HepG2 (cell line): ENCODE measurements around the gene BDP1. TPM values are rescaled to one million over a fixed set of nuclear protein-coding genes. Genes with fewer than 3 reads are reported as not detected.

Source experiments
- BORCS8-MEF2B ChIP-seq: sonication (generic); formaldehyde crosslinking; IDR thresholded peaks from 2 replicates; pipeline ENCODE4 v1.8.0; 2022; ENCODE audit warnings: mild to moderate bottlenecking, missing genetic modification reagents
- CCDC6 ChIP-seq: sonication (generic); formaldehyde crosslinking; IDR thresholded peaks from 2 replicates; pipeline ENCODE4 v1.8.1; 2022; ENCODE audit warnings: mild to moderate bottlenecking, missing genetic modification reagents, moderate library complexity
- CEBPB ChIP-seq: IDR thresholded peaks from 2 replicates; pipeline ENCODE4 v1.6.1; 2011; ENCODE audit warnings: low read depth, low read length, improper control_type of control experiment, borderline replicate concordance
- CREB1 ChIP-seq, 2 experiments: fragments of 450-650 bp in 1 of 2; IDR thresholded peaks; 2 replicates each; pipeline ENCODE4 v1.6.1; 2016 to 2017; ENCODE audit warnings: control low read depth in 1 of 2, mild to moderate bottlenecking in 1 of 2, missing compliant biosample characterization in 1 of 2, missing genetic modification characterization in 1 of 2
- CREM ChIP-seq, 2 experiments: sonication (generic) in 1 of 2; formaldehyde crosslinking in 1 of 2; IDR thresholded peaks; 2 replicates each; pipeline versions ENCODE4 v1.4.0 to v1.6.1; 2016 to 2020; ENCODE audit warnings: antibody characterized with exemption in 1 of 2, mild to moderate bottlenecking in 1 of 2, missing genetic modification reagents in 1 of 2
- KAT8 ChIP-seq: IDR thresholded peaks from 2 replicates; pipeline ENCODE4 v1.6.1; 2016; ENCODE audit warnings: missing genetic modification reagents, missing compliant biosample characterization
- SMAD1 ChIP-seq: sonication (generic); formaldehyde crosslinking; IDR thresholded peaks from 2 replicates; pipeline ENCODE4 v1.4.0; 2020; ENCODE audit warnings: missing genetic modification reagents, low read depth, mild to moderate bottlenecking, borderline replicate concordance
- SMYD3 ChIP-seq: sonication (generic); formaldehyde crosslinking; IDR thresholded peaks from 2 replicates; pipeline ENCODE4 v1.8.1; 2023; ENCODE audit warnings: mild to moderate bottlenecking, missing genetic modification reagents
- SRY ChIP-seq: sonication (generic); formaldehyde crosslinking; IDR thresholded peaks from 2 replicates; pipeline ENCODE4 v1.8.0; 2022; ENCODE audit warnings: mild to moderate bottlenecking, missing genetic modification reagents
- STAT6 ChIP-seq: sonication (generic); formaldehyde crosslinking; IDR thresholded peaks from 2 replicates; pipeline ENCODE4 v1.4.0; 2020; ENCODE audit warnings: missing genetic modification reagents, mild to moderate bottlenecking, borderline replicate concordance
- ZBTB14 ChIP-seq: sonication (generic); formaldehyde crosslinking; IDR thresholded peaks from 2 replicates; pipeline ENCODE4 v1.4.0; 2020; ENCODE audit warnings: missing genetic modification reagents
- ZC3H4 ChIP-seq: sonication (generic); formaldehyde crosslinking; IDR thresholded peaks from 2 replicates; pipeline ENCODE4 v1.4.0; 2020; ENCODE audit warnings: missing genetic modification reagents, borderline replicate concordance
- ZFP91 ChIP-seq: sonication (generic); formaldehyde crosslinking; IDR thresholded peaks from 2 replicates; pipeline ENCODE4 v1.9.0; 2022; ENCODE audit warnings: missing genetic modification reagents, mild to moderate bottlenecking, borderline replicate concordance
- ZNF138 ChIP-seq: sonication (generic); formaldehyde crosslinking; IDR thresholded peaks from 2 replicates; pipeline ENCODE4 v1.5.0; 2020; ENCODE audit warnings: mild to moderate bottlenecking, low read depth, missing genetic modification reagents
- ZNF432 ChIP-seq: sonication (generic); formaldehyde crosslinking; IDR thresholded peaks from 2 replicates; pipeline ENCODE4 v1.5.0; 2020; ENCODE audit warnings: missing genetic modification reagents, mild to moderate bottlenecking, borderline replicate concordance
- ZNF598 ChIP-seq: sonication (generic); formaldehyde crosslinking; IDR thresholded peaks from 2 replicates; pipeline ENCODE4 v1.5.1; 2020; ENCODE audit warnings: mild to moderate bottlenecking, missing genetic modification reagents, borderline replicate concordance
- ZNF629 ChIP-seq: sonication (generic); formaldehyde crosslinking; conservative IDR thresholded peaks from 2 replicates; pipeline ENCODE4 v1.5.0; 2020; ENCODE audit warnings: missing genetic modification reagents
- ZNF761 ChIP-seq: sonication (generic); formaldehyde crosslinking; conservative IDR thresholded peaks from 2 replicates; pipeline ENCODE4 v1.4.0; 2020; ENCODE audit warnings: mild to moderate bottlenecking, missing genetic modification reagents
- polyA plus RNA-seq, 8 experiments: library from polyadenylated mRNA; depleted of rRNA in 3 of 8; stranded (reverse) in 7 of 8; unstranded in 1 of 8; fragments of >200 nt; fragmentation: Illumina TruSeq in 4 of 8; extraction: Trizol in 4 of 8; gene quantifications; 2 replicates each; pipeline versions ENCODE4 v1.2.1 to v1.2.3, GENCODE V29; 2011 to 2016; ENCODE audit warnings: low read depth in 4 of 8, missing spikeins in 1 of 8, mixed read lengths in 1 of 8; ENCODE audit not compliant: insufficient read depth in 1 of 8
- total RNA-seq, 5 experiments: library from RNA; depleted of rRNA; stranded (reverse); fragments of >200 nt; fragmentation: Illumina TruSeq; extraction: Trizol; gene quantifications; 2 replicates each; pipeline ENCODE4 v1.2.3, GENCODE V29; 2016; ENCODE audit warnings: low read depth in 1 of 5
- TF ChIP-seq, protein P1 (sequence below): IDR thresholded peaks from 2 replicates; pipeline ENCODE4 v1.6.1; 2016; ENCODE audit warnings: missing biosample characterization, missing genetic modification reagents, low read depth

The BDP1 gene
- total and polyA plus RNA-seq, 2 of the 13 experiments (the other 11 are each of a cell fraction or from before 2014, with no cell fraction given) = 10.2 to 22.4 TPM

DNA sequence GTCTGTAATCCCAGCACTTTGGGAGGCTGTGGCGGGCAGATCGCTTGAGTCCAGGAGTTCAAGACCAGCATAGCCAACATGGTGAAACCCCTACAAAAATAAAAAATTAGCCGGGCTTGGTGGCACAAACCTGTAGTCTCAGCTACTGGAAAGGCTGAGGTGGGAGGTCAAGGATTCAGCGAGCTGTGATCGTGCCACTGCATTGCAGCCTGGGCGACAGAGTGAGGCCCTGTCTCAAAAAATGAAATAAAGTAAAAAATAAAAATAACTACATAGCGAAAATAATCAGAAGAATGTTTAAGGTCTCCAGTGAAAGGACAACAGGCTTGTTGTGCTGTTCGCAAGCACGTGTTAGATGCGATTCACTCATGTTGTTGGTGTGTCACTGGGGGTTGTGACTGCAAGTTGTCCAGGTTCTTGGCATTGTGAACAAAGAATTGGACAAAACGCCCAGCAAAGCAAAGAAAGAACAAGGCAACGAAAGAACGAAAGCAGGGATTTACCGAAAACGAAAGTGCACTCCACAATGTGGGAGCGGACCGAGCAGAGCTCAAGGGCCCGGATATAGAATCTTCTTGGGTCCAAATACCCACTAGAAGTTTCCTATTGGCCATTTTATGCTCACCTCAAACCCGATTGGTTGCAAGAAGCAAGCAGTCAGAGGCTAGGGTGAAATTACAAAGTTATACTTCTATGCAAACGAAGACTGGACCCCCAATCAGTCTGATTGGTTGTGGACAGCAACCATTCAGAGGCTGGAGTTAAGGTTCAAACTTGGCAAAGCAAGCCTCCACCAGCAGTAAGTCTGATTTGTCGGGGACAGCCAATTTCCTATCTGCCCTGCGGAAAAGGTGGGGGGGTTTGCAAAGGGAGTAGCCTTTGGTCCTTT, 130.8 kb downstream of the BDP1 start (continued):
- TF ChIP-seq STAT6 (no peak), SRY (CRISPR knock-in tag) (peak; percentile 47; the same call in 1 of the 2 replicates), CCDC6 (CRISPR knock-in tag) (0 out of 2 replicates have a peak, but pooled peaks have one; percentile 32), ZNF761 (CRISPR knock-in tag) (peak; percentile 5; the same call in 1 of the 2 replicates), CREM (IDR thresholded peaks at IDR 0.05) (no peak), CREM (CRISPR knock-in tag; IDR thresholded peaks at IDR 0.05) (no peak), CEBPB (no peak), ZNF629 (CRISPR knock-in tag) (no peak), SMYD3 (no peak), ZBTB14 (CRISPR knock-in tag) (no peak), ZNF432 (CRISPR knock-in tag) (no peak), ZFP91 (no peak), KAT8 (peak; percentile 26; the same call in 1 of the 2 replicates), BORCS8-MEF2B (CRISPR knock-in tag) (no peak), ZC3H4 (peak; percentile 24; the same call in 1 of the 2 replicates), SMAD1 (CRISPR knock-in tag) (peak; percentile 85; the same call in 1 of the 2 replicates), CREB1 (IDR thresholded peaks at IDR 0.05) (no peak), CREB1 (CRISPR knock-in tag; IDR thresholded peaks at IDR 0.05) (peak; percentile 45; the same call in 1 of the 2 replicates), ZNF138 (no peak; the same call in 1 of the 2 replicates), ZNF598 (CRISPR knock-in tag) (no peak)
- TF ChIP-seq, protein P1, sequence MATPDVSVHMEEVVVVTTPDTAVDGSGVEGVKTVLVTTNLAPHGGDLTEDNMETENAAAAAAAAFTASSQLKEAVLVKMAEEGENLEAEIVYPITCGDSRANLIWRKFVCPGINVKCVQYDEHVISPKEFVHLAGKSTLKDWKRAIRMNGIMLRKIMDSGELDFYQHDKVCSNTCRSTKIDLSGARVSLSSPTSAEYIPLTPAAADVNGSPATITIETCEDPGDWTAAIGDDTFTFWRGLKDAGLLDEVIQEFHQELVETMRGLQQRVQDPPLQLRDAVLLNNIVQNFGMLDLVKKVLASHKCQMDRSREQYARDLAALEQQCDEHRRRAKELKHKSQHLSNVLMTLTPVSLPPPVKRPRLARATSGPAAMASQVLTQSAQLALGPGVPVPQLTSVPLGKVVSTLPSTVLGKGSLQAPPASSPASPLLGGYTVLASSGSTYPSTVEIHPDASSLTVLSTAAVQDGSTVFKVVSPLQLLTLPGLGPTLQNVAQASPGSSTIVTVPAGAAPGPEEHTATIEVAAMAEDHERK (CRISPR knock-in tag) = no peak
